GM18511 (cell line): ENCODE data around the gene ARHGAP8.

Source experiments
- ATAC-seq: cut with Tn5 transposase; IDR thresholded peaks from one replicate; pipeline ENCODE4 v1.9.1; 2021; ENCODE audit warnings: mild to moderate bottlenecking, moderate library complexity; ENCODE audit not compliant: unreplicated experiment

The ARHGAP8 gene

DNA sequence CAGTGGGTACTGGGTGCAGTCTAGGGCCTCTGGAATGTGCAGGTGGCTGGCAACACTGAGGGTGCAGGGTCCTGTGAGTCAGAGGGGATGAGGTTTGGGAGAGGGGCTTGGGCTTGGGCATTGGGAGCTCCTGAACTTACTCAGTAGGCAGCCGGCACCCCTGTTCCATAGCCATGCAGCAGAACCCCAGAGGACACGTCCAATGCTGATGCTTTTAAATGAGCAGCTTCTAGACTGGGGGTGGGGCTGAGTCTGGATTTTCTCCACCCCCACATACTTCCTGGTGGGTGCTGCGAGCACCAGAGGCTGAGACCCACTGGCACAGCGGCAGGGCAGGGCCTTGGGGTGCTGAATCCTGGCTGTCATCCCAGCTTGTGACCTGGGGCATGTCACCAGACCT lies 71.4 kb downstream of the ARHGAP8 start:
- no peak for ATAC-seq

DNA sequence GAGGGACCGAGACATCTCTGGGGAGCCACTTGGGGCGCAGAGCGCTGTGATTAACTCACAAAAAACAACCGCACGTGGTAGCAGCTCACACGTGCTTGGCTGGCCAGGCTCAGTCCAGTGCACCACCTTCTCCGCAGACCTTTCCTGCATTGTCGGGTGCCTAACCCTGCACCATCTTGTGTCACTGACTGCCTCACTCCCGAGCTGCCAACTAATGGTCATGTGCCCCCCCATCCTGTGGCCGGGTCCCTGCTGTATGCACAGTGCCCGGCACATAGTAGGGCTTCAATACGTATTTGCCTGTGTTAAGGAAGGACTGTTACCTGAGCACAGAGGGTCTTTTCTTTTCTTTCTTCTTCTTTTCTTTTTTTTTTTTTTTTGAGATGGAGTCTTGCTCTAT lies 71.9 kb downstream of the ARHGAP8 start:
- no peak for ATAC-seq

DNA sequence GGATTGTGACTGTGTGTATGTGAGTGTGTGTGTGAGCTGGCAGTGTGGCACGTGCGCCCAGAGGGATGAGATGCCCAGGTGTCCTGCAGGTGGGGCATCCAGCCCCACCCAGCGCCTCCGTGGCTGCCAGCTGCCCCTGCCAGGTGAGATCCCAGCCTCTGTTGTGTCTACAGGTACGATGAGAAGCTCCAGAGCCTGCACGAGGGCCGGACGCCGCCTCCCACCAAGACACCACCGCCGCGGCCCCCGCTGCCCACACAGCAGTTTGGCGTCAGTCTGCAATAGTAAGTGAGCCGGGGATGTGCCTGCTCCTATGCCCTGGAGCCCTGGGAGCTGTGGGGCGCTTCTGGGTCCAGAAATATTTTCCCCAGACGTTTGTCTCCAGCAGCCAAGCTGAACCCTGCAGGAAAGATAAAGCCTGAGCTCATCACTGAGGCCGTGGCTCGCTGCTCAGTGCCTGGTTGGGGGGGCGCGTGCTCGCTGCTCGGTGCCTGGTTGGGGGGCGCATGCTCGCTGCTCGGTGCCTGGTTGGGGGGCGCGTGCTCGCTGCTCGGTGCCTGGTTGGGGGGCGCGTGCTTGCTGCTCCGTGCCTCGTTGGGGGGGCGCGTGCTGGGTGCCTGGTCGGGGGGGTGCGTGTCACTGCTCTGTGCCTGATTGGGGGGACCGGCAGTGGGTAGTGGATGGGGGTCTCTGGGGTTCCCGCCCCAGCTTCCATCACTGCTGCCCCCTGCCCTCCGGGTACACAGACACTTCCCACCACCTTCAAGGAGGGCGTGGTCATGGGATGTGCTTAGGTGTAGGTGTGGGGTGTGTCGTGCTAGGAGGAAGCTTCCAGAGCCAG lies 73.2 kb downstream of the ARHGAP8 start:
- ATAC-seq = no peak

- no peak for ATAC-seq
These were observed 75.4 kb downstream of the ARHGAP8 start for GRCh38 chr22:44827666-44828190.

DNA sequence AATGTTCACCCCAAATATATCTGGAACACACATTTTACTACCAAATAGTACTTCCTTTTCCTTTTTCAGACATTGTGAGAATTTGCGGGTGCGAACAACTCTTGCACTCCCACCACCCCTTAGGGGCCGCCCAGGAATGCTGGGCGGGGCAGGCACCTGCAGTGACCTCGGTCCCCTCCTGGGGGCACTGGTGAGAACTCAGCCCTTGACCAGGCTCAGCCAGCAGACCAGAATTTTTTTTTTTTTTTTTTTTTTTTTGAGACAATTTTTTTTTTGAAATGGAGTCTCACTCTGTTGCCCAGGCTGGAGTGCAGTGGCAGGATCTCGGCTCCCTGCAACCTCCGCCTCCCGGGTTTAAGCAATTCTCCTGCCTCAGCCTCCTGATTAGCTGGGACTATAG lies 75.8 kb downstream of the ARHGAP8 start:
- ATAC-seq = no peak

DNA sequence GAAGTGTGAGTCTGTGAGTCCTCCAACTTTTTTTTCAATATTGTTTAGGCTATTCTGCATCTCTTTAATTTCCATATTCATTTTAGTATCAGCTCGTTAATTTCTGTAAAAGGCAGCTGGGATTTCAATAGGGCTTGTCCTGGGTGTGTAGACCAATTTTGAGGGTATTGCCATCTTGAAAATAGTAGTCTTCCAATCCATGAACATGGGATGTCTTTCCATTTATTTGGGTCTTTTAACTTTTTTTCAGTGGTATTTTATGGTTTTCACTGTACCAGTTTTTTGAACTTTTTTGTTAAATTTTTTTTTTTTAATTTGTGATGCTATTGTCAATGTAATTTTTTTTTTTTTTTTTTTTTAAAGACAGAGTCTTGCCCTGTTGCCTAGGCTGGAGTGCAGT lies 79.5 kb downstream of the ARHGAP8 start:
- ATAC-seq = no peak

DNA sequence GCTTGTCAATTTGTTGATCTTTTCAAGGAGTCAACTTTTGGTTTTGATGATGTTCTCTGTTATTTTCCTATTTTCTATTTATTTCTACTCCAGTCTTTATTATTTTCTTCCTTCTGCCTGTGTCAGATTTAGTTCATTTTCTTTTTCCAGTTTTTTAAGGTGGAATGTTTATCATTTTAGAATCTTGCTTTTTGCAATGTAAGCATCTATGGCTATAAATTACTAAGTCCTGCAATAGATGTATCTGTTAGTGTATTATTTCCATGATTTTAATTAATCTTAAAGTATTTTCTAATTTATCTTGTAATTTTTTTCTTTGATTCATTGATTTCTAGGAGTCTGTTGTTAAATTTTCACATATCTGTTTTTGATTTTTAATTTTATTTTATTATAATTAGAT lies 81.7 kb downstream of the ARHGAP8 start:
- no peak for ATAC-seq

DNA sequence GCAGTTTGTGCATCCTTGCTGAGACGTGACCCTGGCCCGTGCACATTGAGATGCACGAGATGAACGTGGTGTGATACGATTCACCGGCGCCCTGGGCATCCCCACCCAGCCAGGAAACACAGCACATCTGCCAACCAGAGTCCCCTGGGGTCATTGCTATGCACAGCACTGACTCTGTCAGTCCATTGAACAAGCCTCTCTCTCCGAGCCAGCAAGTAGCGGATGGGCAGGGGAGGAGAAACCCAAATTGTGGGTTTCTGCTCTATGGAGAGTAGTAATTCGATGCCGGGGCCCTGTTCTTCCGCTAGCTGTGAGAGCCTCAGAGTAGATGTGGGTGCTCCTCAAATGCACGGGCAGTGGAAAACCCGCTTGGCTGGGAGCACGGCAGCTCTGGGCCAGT lies 85.1 kb downstream of the ARHGAP8 start:
- ATAC-seq = no peak

GRCh38 chr22:44838316-44839016 lies 86.1 kb downstream of the ARHGAP8 start:
- no peak for ATAC-seq

DNA sequence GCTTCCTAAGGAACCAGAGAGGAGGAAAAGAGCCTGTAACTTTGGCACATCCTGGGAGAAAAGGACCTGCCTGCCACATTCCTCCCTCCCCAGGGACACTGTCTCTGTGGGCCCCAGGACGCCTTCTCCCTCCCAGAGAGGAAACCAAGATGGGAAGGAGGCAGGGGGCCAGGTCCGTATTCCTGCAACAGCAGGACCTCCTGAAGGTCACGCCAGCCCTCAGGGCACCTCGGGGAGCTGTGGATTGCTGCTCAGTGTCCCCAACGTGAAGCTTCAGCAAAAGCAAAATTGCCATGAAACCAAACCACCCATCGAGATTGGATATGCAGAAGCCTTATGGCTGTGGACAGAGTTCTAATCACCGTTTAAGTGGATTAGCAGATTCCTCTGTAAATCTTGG lies 86.7 kb downstream of the ARHGAP8 start:
- ATAC-seq = no peak

- no peak for ATAC-seq
These were observed 87.3 kb downstream of the ARHGAP8 start for GRCh38 chr22:44839721-44840120.

DNA sequence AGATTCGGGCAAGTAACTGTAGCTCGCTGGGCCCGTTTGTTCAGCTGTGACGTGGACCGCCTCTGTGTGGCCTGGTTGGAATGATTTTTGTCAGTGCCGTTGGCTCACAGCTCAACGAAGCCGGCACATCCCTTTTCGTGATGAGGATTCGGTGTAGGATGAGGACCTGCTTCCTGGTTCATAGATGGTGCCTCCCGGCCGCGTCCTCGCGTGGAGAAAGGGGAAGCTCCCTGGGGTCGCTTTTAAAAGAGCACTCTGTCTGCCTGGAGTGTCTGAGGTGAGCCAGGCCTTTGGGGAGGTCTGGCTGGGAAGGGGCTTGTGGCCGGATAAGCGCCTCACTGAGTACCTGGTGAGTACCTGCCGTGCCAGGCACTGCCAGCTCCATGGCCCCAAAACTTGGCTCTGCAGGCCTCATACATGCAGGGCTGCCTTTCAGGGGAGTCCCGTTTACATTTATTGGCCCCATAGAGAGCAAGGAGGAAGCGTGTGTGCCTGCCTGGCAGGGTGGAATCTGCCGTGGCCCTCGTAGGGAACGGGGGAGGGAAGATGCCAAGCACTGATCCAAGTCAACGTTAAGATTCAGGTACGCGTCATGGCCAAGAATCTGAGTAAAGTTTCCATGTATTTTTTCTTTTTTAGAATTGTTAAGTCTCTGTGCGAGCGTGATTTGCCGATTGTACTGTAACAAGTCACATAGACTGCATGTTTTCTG lies 88.4 kb downstream of the ARHGAP8 start:
- no peak for ATAC-seq

DNA sequence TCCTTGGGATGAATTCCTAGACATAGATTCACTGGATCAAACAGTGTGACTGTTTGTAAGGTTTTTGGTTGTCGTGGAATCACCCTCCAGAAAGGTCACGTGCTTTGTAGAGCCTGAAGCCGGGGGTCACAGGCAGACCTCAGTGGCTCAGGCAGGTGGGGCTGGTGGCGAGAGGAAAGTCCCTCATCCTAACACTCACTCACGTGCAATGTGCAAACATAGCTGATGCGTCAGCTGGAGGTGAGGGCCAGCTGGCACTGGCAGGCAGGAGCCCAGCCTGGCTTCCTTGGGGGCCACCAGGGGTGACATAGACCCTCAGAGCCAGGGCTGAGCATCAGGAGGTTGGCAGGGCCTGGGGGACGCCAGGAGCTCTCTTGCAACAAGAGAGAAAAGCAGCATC lies 90.0 kb downstream of the ARHGAP8 start:
- ATAC-seq = no peak

GRCh38 chr22:44845191-44845590 lies 92.8 kb downstream of the ARHGAP8 start:
- no peak for ATAC-seq

DNA sequence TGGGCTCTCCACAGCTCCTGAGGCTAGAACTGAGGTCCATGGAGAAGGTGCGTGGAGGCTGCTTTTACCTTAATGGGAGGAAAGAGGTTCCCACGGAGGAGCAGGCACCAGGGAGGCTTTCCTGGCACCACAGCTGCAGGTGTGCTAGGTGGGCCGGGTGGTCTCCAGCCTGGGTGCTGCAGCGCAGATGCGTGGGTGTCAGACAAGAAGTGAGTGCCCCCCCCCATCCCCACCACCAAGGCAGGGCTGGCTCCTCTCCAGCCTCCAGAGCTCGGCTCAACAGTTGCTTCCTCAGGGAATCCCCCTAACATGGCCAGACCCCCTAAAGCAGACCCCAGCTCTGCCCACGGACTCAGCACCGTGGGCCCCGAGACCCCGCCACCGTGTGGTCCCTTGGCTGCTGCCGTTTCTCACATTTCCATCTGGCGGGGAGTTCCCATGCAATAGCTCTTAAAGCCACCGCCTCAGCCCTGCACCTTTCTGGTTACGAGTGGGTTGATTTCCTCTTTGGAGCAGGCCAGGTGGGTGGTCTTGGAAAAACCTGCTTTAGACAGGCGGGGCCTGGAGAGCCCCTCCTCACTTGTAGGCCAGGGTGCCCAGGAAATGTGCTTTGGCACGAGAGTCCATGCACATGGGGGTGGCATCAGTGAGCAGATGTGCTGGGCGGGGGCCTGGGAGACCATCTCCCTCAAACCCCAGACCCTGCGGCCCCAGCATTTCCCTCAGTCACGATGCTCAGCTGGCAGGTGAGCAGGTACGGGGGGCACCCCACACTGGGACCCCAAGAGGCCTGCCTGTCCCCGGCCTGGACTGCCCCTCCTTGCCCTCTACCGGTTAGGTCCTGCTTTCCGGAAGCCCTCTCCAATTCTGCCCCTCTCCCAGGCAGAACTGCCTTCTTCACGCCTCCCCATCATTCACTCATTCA lies 93.7 kb downstream of the ARHGAP8 start:
- ATAC-seq = no peak

DNA sequence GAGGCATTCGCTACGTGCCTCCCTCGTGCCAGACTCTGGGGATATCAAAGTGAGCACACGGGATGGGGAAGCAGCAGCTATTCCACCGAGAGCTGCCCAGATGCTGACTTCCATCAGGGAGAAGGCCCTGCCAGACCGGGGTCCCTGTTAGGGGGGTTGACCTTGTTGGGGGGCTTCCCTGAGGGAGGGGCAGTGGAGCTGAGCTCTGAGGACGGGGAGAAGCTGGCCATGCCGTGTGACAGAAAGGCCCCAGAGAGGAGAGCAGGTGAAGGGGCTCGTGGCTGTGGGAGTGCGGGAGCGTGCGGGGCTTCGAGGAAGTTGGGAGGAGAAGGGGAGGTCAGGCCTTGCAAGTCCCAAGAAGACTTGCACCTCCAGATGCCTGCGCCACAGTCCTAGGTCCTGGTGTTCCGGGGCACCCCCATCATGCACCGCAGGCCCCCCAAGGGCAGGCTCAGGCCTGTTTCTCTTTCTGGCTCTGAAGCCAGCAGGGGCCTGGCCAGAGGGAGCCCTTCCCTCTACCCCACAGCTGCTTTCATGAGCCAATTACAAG lies 94.4 kb downstream of the ARHGAP8 start:
- no peak for ATAC-seq

DNA sequence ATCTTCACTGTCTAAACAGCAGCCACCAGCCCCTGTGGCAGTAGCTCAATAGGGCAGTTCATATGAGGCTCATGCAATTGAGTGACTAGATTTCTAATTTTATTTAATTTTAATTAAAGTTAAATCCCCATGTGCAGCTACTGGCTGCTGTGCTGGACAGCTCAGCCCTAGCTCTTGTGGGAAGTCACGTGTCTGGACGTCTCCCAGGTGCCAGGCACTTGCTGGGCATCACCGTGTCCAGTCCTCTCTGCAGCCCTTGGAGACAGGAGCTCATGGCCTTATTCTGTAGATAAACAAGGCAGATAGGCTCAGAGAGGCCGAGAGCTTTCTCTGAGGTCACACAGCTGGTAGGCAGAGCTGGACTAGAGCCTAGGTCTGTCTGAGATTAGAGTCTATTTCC lies 95.0 kb downstream of the ARHGAP8 start:
- no peak for ATAC-seq

DNA sequence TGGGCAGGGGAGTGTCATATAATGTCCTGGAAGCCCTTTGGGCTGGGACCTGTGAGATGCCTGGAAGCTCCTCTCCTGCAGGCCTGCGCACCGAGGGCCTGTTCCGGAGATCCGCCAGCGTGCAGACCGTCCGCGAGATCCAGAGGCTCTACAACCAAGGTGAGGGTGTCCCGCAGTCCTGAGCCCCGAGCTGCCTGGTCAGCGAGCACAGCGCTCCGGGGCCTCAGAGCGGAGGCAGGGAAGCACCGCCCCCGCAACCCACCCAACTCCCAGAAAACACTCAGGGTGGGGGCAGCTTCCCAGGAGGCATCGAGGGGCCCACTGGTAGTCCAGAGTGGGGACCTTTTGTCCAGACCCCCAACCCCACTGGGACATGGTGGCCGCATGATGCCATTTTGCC lies 95.5 kb downstream of the ARHGAP8 start:
- ATAC-seq = no peak

DNA sequence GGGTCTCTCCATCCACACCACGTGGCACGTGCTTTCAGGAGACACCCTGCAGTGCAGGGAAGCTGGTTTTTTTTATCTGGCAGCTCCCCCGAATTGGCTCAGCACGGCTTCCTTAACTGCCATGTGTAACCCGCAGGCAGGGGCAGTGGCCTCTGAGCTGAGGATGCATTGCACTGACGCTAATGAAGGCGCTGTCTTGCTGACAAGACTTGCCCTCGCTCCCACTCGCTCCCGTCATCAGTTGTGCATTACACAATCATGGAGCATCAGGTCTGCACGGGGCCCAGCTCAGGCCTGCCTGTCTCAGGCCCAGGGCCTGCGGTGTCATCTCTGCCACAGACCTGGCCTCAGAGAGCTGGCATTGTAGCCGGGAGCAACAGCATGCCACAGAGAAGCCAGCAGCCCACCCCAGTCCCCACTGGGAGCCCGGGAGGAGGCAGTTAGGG lies 95.9 kb downstream of the ARHGAP8 start:
- ATAC-seq = no peak

DNA sequence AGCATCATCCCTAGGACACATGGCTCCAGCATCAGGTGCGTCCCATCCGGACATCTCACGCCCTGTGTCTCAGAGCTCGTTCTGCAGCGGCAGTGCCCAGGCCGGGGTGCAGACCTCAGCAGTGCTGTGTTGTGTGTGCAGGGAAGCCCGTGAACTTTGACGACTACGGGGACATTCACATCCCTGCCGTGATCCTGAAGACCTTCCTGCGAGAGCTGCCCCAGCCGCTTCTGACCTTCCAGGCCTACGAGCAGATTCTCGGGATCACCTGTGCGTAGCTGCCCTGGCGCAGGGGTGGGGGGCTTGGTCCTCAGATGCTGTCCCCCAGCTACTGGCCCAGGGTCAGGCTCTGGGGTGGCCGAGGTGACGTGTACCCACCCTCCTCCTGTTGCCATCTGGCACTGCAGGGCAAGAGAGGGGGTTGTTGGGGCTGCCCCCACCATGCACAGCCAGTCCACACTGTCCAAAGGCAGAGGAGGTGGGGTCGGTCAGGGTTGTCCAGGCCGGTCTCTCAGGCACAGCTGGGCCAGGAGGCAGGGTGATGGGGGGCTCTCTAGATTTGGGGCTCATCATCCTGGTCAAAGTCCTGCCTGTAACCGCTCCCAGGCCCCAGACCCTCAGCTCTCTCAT lies 96.5 kb downstream of the ARHGAP8 start:
- no peak for ATAC-seq
